Inflammatory macrophage (primary cell): Measurements from ENCODE around the gene PELI3.
"Not testable (repeated sequence)": the region's sequence is repeated elsewhere in the genome, so short reads cannot be mapped to it uniquely, and the experiment has no call there.

Experiments used
- DNase-seq, 2 donors: peaks; one replicate each; pipeline ENCODE4 v3.0.0-alpha.2; 2020 to 2022
- total RNA-seq, 18 experiments: gene quantifications; one replicate each; lab custom pipeline; 2026; ENCODE audit warnings: mixed read lengths in 6 of 18, inconsistent platforms in 2 of 18; lab: John Stamatoyannopoulos, UW

PELI3 gene, protein sequence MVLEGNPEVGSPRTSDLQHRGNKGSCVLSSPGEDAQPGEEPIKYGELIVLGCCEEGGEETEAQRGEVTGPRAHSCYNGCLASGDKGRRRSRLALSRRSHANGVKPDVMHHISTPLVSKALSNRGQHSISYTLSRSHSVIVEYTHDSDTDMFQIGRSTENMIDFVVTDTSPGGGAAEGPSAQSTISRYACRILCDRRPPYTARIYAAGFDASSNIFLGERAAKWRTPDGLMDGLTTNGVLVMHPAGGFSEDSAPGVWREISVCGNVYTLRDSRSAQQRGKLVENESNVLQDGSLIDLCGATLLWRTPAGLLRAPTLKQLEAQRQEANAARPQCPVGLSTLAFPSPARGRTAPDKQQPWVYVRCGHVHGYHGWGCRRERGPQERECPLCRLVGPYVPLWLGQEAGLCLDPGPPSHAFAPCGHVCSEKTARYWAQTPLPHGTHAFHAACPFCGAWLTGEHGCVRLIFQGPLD
- total RNA-seq: 2.0 to 46.6 (median 17.4) reads per million in 18 experiments

DNA sequence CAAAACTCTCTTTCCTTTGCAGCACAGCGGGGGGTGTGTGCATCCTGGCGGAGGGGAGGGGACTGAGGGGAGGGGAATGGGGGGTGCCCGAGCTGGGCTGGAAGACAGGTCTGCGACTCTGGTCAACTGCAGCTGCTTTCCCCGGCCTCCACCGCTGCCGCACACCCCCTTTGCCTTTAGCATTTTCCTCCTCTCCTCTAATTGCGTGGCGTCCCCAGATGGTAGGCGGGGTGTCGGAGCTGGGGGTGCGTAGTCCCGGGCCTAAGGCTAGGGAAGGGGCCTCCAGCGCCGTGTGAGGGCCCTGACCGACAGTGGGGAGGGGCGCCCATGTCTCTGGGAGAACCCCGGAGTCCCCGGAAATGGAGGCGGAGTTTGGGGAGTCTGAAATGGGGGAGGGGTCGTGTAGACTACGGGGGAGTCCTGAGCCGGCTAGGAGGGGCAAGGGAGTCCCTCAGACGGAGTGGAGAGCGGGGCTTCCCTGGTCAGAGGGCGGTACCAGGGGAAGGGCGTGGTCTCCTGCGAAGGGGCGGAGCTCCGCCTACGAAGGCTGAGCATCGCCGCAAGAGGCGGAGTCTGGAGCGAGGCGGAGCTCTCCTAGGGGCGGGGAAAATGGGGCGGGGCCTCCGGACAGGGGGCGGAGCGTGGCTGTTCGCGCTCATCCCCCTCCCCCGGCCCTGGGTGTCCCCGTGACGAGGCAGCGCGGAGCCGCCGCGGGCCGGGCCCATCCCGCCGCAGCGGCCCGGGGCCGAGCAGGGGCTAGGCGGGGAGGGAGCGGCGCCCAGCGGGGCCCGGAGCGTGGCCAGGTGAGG, at the start of gene PELI3:
PELI3 (plus strand) TSS at position 681 of the 809 bp plus-strand sequence. CDS start 1,224 bp downstream, outside the sequence.
- peak; percentile 94 to 95 for DNase-seq

DNA sequence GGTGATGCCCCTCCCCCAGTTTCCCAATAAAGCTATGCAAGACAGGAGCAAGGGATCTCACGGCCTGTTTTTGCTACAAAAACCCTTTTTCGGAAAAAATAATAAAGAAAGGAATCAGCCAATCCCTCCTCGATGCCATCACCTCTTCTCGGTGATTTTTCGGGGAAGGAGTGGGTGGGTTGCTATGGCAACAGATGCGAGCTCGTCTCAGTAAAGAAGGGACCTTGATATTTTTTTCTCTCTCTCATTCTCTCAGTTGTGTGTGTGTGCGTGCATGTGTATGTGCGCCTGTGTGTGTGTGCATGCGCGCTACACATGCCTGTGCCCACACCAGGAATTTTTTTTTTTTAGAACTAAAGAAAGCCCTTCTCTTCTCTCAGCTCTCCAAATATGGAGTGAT, 49.7 kb upstream of the PELI3 start:
- DNase-seq: no peak

DNA sequence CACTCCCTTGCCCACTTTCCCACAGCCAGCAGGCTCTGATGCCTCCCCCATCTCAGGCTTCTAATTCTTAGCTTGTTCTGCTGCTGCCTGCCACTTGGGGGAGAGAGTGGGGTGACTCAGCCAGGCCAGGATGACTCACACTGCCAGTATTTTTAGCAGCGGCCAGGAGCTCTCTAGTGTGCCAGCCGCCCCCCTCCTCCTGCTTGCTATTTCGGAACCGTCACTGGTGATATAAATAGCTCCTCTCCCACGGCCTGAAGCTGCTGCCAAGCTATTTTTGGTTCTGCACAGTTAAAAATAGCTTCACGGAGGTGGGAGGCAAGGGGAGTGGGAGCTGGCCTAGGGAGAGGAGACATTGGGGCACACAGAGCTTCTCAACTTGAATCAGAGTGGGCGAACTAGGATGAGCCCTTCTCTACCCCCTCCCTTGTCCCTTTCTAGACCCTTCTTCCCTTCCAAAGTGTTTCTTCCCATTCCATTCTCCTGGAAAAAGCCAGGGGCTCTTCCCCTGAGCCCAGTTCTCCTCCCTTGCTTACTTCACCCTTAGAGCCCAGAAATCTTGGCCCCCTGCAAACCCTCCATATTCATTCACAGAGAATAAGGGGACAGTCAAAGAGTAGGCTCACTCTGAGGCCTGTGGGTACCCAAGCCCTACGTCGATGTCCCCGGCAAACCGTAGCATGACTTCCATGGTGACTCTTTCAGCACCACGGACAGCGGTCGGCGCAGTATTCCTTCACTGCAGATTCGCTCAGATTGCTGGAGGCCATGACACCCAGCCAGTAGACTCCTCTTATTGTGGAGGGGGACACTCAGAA, 48.3 kb upstream of the PELI3 start:
- DNase-seq: peak; percentile 80 to 94

DNA sequence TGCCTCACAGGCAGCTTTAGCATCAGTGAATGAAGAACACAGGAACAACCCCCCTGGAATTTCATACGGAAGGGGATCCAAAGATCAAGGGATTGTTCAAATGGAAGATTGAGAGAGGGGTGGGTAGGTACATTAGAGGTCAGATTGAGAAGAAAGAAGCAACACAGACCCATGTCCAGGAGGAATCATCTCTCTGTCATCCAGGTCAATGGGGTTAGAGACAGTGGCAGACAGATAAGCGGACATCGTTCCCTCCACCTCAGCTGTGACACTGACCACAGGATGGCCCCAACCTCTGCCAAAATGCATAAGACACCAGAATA, 47.8 kb upstream of the PELI3 start:
- no peak for DNase-seq

DNA sequence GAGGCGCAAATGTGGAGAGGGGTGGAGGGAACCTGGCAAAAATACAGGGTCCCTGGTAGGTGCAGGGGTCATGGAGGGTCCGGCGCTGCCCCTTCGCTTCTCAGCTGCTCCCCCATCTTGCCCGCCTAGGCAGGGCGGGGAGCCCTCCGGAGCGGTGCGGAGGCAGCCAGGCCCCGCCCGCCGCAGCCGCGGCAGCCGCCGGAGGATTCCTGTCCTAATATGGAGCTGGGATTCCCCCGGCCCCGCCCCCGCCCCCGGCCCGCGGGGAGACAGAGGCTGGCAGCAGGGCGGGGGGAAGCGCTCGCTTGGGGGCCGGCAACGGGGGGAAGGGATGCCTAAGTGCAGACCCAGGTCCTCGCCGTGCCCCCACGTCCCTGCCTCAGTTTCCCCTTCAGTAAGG, 46.9 kb upstream of the PELI3 start:
- no peak for DNase-seq

DNA sequence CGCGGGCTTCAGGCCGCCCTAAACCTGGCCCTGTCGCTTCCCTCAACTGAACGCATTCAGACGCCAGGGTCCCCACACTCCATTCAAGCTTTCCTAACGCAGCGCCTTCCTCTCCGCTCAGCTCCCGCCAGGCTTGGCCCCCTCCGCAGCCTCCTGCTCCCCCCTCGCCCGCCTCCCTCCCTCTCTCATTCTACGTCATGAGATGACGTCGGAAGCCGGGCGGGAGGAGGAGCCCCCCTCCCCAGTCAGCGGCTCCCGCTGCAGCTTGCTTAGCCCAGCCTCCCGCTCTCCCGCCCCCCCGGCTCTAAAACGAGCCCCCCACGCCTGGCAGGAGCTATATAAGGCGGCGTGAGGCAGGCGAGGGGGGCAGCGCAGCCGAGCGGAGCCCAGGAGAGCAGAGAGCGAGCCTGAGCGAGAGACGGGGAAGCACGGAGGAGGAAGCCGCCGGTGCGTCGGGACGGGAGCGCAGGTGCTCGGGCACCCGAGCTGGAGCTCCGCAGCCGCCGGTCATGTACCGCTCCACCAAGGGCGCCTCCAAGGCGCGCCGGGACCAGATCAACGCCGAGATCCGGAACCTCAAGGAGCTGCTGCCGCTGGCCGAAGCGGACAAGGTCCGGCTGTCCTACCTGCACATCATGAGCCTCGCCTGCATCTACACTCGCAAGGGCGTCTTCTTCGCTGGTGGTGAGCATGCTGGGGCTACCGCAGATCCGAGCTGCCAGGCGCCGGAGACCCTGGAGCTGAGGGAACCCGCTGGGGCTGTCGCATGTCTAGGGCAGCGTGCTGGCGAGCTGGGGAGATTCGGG, 45.8 kb upstream of the PELI3 start, which contains the start of gene NPAS4:
NPAS4 (plus strand) TSS at position 365 of the 806 bp plus-strand sequence; CDS start at position 510, 145 bp downstream.
- no peak for DNase-seq

DNA sequence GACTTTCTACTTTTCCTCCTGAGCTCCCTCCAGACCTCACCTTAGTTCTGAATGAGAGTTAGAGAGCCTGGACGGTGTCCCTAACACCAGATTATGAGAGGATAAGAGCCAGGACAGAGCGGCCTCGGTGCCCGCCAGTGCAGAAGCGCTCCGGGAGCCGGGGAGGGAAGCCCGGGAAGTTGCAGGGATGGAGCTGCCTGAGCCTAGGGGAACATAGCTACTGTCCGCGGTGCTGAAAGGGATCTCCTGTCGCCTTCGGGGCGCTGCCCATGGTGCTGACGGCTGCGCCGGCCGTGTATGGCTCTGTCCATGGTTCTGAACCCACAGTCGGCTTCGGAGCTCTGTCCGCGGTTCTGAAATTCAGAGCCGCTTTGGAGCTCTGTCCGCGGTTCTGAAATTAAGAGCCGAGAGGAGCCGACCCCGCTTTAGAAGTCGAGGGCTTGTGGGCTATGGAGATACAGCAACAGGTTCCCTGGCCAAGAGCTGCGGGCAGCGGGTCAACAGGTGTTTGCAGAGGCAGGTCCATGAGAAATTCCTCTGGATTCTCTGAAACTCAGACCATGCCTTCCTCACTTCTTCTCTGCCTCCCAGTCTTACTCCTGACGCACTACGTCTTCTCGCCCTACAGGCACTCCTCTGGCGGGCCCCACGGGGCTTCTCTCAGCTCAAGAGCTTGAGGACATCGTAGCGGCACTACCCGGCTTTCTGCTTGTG, 45.1 kb upstream of the PELI3 start:
- DNase-seq: peak; percentile 73 to 85

DNA sequence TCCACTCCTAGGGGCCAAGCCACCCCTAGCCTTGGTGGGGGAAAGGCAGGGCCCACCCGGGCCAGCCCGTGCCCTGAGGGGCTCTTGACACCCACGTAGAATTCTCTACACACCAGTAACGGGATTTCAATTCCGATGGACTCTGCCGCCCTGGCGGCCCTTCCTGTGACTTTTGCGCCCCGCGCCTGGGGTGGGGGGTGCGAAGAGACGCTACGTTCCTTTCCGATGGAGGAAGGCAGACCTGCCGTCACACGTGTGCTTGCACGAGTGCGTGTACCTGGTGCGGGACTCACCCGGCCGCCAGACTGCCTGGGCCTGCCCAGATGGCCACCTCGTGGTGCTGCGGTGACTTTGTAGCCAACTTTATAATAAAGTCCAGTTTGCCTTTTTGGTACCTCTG, 40.4 kb upstream of the PELI3 start:
- DNase-seq: no peak

DNA sequence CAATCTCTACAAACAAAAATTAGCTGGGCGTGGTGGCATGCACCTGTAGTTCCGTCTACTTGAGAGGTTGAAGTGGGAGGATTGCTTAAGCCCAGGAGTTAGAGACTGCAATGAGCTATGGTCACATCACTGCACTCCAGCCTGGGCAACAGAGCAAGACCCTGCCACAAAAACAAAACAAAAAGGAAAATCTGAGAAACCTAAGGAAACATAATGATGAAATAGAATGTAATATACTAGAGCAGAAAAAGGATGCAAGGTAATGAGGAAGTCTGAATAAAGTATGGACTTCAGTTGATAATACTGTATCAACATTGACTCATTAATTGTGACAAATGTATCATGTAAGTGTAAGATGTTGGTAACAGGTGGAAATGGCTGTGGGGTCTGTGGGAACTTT, 37.8 kb upstream of the PELI3 start:
- no peak for DNase-seq

DNA sequence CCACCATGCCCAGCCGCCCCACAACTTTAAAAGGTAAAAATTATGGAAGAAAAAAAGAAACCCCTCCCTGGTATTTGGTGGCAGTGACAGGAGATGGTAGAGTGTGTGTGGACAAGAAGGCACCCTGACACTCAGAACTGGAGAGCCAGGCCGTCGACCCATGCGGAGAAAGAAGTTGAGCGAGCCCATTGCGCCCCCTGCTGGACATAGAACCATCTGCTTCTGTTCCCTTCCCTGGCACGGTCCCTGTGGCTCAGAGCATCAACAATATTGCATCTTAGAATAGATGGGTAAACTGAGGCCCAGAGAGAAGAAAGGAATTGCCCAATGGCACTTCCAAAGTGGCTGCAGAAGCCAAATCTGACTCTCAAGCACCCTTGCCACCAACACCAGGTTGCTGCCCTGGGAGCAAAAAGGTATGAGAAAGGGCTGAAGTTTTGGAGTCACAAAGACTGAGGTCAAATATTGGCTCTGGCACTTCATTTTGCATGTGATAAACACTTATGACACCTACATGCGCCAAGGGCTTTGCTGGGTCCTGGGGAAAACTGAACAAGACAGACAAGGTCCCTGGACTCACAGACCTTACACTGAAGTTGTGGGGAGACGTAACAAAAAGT, 36.6 kb upstream of the PELI3 start:
- DNase-seq: peak; percentile 76 to 85

DNA sequence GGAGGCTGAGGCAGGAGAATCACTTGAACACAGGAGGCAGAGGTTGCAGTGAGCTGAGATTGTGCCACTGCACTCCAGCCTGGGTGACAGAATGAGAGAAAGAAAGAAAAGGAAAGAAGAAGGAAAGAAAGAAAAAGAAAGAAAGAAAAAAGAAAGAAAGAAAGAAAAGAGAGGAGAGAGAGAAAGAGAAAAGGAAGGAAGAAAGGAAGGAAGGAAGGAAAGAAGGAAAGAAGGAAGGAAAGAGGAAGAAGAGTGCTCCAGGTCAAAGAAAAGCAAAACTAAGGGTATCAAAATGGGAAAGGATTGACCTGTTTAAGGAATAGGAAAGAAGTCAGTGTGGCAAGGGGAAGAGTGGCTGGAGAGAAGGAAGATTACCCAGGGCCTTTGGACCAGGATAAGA, 35.4 kb upstream of the PELI3 start:
- DNase-seq: not testable (repeated sequence)

DNA sequence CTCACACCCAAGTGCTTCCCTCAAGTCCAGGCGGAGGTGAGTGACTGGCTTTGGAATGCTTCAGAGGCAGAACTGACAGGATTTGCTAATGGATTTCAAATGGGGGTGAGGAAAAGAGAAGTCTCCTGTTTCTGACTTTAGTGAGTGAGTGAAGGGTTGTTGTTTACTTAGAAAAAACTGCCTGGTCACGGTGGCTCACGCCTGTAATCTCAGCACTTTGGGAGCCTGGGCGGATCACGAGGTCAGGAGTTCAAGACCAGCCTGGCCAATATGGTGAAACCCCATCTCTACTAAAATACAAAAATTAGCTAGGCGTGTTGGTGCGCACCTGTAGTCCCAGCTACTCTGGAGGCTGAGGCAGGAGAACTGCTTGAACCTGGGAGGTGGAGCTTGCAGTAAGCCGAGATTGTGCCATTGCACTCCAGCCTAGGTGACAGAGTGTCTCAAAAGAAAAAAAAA, 34.8 kb upstream of the PELI3 start:
- DNase-seq: peak; percentile 25 to 32

DNA sequence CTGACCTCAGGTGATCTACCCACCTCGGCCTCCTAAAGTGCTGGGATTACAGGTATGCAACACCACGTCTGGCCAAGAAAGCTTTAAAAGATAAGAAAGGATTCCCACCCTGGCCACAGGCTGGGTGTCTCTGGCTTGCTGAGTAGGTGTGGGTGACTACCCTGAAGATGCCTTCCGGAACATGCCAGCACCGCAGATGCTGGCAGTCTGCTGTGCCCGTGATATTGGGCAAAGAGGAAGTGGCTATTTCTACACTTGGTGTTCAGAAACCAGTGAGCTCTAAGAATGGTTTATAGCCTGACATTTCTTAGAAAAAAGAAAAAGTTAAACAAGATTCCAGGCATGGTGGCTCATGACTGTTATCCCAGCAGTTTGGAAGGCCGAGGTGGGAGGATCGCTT, 34.1 kb upstream of the PELI3 start:
- peak; percentile 72 to 84 for DNase-seq

DNA sequence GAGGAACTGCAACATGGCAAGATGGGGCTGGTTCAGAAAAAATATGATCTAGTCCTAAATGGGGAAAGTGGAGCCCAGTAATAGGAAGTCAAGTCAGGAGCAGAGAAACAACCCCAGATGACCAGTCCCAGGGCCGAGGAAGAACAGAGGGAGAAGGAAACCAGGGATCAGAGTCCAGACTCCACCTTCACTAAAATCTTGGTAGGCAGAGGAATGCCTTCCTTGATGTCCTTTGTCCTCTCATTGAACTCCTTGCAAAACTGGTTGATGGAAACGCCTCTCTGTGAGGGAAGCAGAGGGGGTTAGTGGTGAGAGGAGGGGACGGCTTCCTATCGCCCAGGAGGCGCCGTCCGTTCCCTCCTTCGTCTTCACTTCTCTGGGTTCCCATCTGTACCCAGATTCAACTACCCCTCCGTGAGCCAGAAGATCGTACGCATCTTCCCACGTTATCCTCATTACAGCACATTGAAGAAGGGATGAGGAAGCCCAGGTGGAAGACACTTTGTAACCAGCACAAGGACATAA, 28.7 kb upstream of the PELI3 start:
- DNase-seq: no peak

DNA sequence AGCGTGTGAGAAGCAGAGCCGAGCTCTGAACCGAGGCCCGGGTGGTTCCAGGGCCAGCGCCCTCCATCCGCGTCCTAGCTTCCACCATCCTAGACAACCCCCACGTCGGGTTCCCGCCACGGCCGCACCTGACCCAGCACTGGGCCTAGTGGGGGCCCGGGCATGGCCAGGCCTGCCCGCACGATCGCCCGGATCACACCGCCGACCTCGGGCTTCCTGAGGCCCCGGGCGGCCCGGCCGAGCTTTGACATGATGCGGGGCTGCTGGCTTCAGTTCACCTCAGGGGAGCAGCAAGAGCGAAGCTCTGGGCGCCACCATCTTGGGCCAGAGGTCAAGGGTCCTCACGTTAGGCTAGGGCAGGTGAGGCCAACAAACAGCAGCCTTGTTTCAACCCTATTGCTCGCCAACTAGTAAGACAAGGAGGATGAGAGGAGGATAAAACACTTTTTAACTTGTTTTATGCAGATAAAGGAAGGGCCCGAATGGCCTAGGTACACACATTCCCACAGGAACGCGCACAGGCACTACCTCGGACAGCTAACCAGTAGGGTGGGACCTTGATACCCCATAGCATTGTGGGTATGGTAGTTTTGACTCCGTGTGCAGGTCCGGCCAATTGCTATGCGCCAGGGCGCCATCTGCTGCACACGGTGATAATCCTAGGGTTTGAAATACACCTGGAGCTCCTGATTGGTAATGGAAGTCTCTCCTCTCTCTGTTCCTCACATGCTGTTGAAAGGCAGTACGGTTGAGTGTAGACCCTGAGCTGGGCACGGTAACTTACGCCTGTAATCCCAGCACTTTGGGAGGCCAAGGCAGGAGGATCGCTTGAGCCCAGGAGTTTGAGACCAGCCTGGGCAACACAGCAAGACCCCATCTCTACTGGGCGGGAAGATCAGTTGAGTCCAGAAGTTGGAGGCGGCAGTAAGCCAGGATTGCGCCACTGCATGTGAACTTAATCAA, 27.9 kb upstream of the PELI3 start, which contains the start of gene MRPL11:
MRPL11 (minus strand) TSS at position 345 of the 963 bp plus-strand sequence; CDS start at position 251, 94 bp downstream.
- DNase-seq: peak; percentile 91 to 93

DNA sequence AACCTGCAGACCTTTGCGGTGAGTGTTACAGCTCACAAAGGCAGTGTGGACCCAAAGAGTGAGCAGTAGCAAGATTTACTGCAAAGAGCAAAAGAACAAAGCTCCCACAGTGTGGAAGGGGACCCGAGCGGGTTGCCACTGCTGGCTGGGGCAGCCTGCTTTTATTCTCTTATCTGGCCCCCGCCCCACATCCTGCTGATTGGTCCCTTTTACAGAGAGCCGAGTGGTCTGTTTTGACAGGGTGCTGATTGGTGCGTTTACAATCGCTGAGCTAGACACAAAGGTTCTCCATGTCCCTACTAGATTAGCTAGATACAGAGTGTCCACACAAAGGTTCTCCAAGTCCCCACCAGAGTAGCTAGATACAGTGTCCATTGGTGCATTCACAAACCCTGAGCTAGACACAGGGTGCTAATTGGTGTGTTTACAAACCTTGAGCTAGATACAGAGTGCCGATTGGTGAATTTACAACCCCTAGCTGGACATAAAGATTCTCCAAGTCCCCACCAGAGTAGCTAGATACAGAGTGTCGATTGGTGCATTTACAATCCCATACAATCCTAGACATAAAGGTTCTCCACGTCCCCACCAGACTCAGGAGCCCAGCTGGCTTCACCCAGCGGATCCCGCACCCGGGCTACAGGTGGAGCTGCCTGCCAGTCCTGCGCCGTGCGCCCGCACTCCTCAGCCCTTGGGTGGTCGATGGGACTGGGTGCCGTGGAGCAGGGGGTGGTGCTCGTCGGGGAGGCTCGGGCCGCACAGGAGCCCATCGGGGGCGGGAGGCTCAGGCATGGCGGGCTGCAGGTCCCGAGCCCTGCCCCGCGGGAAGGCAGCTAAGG, 26.4 kb upstream of the PELI3 start:
- not testable (repeated sequence) for DNase-seq

DNA sequence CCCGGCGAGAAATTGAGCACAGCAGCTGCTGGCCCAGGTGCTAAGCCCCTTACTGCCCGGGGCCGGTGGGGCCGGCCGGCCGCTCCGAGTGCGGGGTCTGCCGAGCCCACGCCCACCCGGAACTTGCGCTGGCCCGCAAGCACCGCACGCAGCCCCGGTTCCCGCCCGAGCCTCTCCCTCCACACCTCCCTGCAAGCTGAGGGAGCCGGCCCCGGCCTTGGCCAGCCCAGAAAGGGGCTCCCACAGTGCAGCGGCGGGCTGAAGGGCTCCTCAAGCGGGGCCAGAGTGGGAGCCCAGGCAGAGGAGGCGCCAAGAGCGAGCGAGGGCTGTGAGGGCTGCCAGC, 25.8 kb upstream of the PELI3 start:
- not testable (repeated sequence) for DNase-seq

DNA sequence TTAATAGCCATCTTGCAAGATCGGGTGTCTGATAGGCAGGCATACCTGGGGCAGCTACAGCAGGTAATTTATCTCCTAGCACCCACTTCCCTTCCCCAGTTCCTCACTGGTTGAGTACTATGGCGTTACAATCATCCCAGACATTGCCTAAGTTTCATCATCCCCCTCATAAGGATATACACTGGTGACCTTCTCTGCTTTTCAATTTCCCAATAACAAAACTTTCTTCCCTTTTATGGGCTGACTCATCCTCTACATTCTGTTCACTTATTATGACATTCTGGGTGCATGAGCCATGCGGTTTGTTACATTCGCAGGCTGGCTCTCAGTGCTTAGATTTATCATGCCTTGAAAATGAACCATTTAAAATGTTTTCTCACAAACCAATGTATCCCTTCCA, 23.1 kb upstream of the PELI3 start:
- DNase-seq: peak; percentile 90 to 97
